ENCODE data around the gene SLC16A13.

The SLC16A13 gene

GRCh38 chr17:7014261-7014994, 21.4 kb upstream of the SLC16A13 start:
- DNase-seq, result peak; percentile 94

- peak; percentile 25 for DNase-seq
Observed at GRCh38 chr17:7014995-7015958, 20.5 kb upstream of the SLC16A13 start.

GRCh38 chr17:7016418-7016817, 19.4 kb upstream of the SLC16A13 start:
- no peak for DNase-seq

- no peak for DNase-seq
Observed at GRCh38 chr17:7016886-7017826, 18.7 kb upstream of the SLC16A13 start.

GRCh38 chr17:7017827-7018200, 18.0 kb upstream of the SLC16A13 start:
- DNase-seq, result no peak

- DNase-seq, result no peak
Observed at GRCh38 chr17:7018331-7018964, 17.4 kb upstream of the SLC16A13 start.

GRCh38 chr17:7019367-7019766, 16.4 kb upstream of the SLC16A13 start:
- no peak for DNase-seq

GRCh38 chr17:7019839-7020519, 15.8 kb upstream of the SLC16A13 start:
- peak; percentile 40 for DNase-seq

GRCh38 chr17:7020894-7021664, 14.7 kb upstream of the SLC16A13 start:
- no peak for DNase-seq

GRCh38 chr17:7021993-7022778, 13.6 kb upstream of the SLC16A13 start:
- DNase-seq, result peak; percentile 57

- no peak for DNase-seq
Observed at GRCh38 chr17:7022781-7023571, 12.8 kb upstream of the SLC16A13 start, which contains the start of gene BCL6B. BCL6B (plus strand) TSS chr17:7023050; CDS start chr17:7023672, 622 bp downstream.

GRCh38 chr17:7023576-7024401, 12.0 kb upstream of the SLC16A13 start:
- DNase-seq, result peak; percentile 25

GRCh38 chr17:7024402-7024785, 11.4 kb upstream of the SLC16A13 start:
- DNase-seq, result no peak

GRCh38 chr17:7025245-7025644, 10.6 kb upstream of the SLC16A13 start:
- no peak for DNase-seq

- DNase-seq, result no peak
Observed at GRCh38 chr17:7026471-7027115, 9.2 kb upstream of the SLC16A13 start.

- DNase-seq, result no peak
Observed at GRCh38 chr17:7027335-7027734, 8.5 kb upstream of the SLC16A13 start.

GRCh38 chr17:7029096-7029495, 6.7 kb upstream of the SLC16A13 start:
- no peak for DNase-seq

GRCh38 chr17:7029659-7030058, 6.2 kb upstream of the SLC16A13 start:
- no peak for DNase-seq
